HCT116 (cell line): ENCODE measurements around the gene ERC2.

Experiments
- CTCF ChIP-seq, 3 experiments: fragments of 200-600 bp in 1 of 3; sonication (generic) in 1 of 3; IDR thresholded peaks in 2 of 3; conservative IDR thresholded peaks in 1 of 3; 2 replicates each; pipeline ENCODE4 v1.5.1; 2012 to 2017; ENCODE audit warnings: low read depth in 2 of 3, low read length in 2 of 3, antibody characterized with exemption in 1 of 3, borderline replicate concordance in 1 of 3, control low read depth in 1 of 3, mild to moderate bottlenecking in 1 of 3, mixed read lengths in 1 of 3, mixed run types in 1 of 3, moderate library complexity in 1 of 3; ENCODE audit not compliant: insufficient read depth in 1 of 3
- JUND ChIP-seq: IDR thresholded peaks from 2 replicates; pipeline ENCODE4 v1.6.1; 2012
- POLR2AphosphoS5 ChIP-seq: IDR thresholded peaks from 2 replicates; pipeline ENCODE4 v1.6.1; 2011; ENCODE audit warnings: mild to moderate bottlenecking, low read depth, low read length, moderate library complexity
- RAD21 ChIP-seq: IDR thresholded peaks from 2 replicates; pipeline ENCODE4 v1.6.1; 2012; ENCODE audit warnings: low read depth, mild to moderate bottlenecking
- REST ChIP-seq: IDR thresholded peaks from 2 replicates; pipeline ENCODE4 v1.6.1; 2012; ENCODE audit warnings: low read depth
- YY1 ChIP-seq: IDR thresholded peaks from 2 replicates; pipeline ENCODE4 v1.6.1; 2011; ENCODE audit warnings: low read length, low read depth, moderate library complexity, mild to moderate bottlenecking; ENCODE audit not compliant: insufficient replicate concordance; ENCODE audit errors: extremely low read depth
- ZFX ChIP-seq: fragments of 450-650 bp; IDR thresholded peaks from 2 replicates; pipeline ENCODE4 v1.6.1; 2017
- ZNF274 ChIP-seq: fragments of 200-500 bp; sonication (Bioruptor generic); IDR thresholded peaks from 2 replicates; pipeline ENCODE4 v1.6.1; 2014; ENCODE audit warnings: mild to moderate bottlenecking, low read depth, low read length, inconsistent platforms

DNA sequence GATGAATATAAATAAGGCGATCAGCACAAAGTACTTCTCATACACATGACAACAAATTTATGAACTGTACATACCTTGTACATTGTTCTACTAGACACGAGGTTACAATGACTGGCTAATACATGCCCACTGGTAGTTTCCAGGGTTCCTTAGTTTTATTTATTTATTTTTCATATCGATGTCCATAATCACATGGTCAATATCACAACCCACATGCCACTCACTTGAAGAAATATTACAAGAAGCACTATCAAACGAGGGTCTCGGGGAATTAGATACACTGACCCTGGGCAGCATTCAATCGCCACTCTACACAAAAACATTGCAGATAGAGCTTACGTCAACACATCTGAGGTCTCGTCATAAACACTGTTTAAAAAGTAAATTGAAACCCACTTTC, 959.9 kb downstream of the ERC2 start:
- no peak for TF ChIP-seq RAD21
- TF ChIP-seq CTCF (IDR thresholded peaks at IDR 0.05 in 2 of 3, conservative IDR thresholded peaks at IDR 0.05 in 1 of 3; ENCODE audit: borderline replicate concordance in 1 of 3, insufficient read depth in 1 of 3, low read depth in 2 of 3, low read length in 2 of 3) = no peak
- TF ChIP-seq POLR2AphosphoS5 = no peak
- no peak for TF ChIP-seq REST
- no peak for TF ChIP-seq ZFX
- TF ChIP-seq ZNF274 = no peak
- no peak for TF ChIP-seq JUND
- no peak for TF ChIP-seq YY1
